ENCODE results near the gene YDJC.
"Not testable (repeated sequence)": the region's sequence is repeated elsewhere in the genome, so short reads cannot be mapped to it uniquely, and the experiment has no call there.

- TF ChIP-seq CTCF (conservative IDR thresholded peaks at IDR 0.05; ENCODE audit: low read length); EZH2phosphoT487 (IDR thresholded peaks at IDR 0.05; ENCODE audit: borderline replicate concordance, low read depth, low read length): not testable (repeated sequence)
Observed at GRCh38 chr22:21678842-21679241, 49.0 kb upstream of the YDJC start.
